HCT116 (cell line): ENCODE measurements around the gene CHFR. TPM values are rescaled to one million over a fixed set of nuclear protein-coding genes. Genes with fewer than 3 reads are reported as not detected.

Experiments used
- ATAC-seq: fragments of 200-7000 bp; cut with Tn5 transposase; 2 replicates; pipeline ENCODE4 v1.9.1; 2020; ENCODE audit warnings: mild to moderate bottlenecking, moderate library complexity
- BruUV-seq: library from RNA; stranded (reverse); fragments of 400-500 nt; replicated peaks from 2 replicates; lab custom pipeline; 2021; lab: Mats Ljungman, UMichigan
- CTCF ChIA-PET: fragments of 300-600 bp; sonication (Branson Sonifier 250); formaldehyde crosslinking; loops from one replicate; lab custom pipeline; 2021; ENCODE audit warnings: antibody characterized with exemption; lab: Charles Lee
- POLR2A ChIA-PET: fragments of 300-600, 350-600 bp; sonication (Branson Sonifier 250); formaldehyde crosslinking; loops from one replicate; lab custom pipeline; 2021; ENCODE audit warnings: antibody characterized with exemption; lab: Charles Lee
- RAD21 ChIA-PET, 2 experiments: fragments of 300-600 bp; sonication (Branson Sonifier 250); formaldehyde crosslinking; loops; one replicate each; lab custom pipeline; 2023; ENCODE audit warnings: low total read pairs in 2 of 2; ENCODE audit not compliant: uncharacterized antibody in 2 of 2, unreplicated experiment in 2 of 2, low non-redundant PET in 1 of 2; lab: Charles Lee
- DNase-seq: peaks from one replicate; pipeline ENCODE4 v3.0.0-alpha.2; 2010; ENCODE audit warnings: low read depth, low spot score
- H2AFZ ChIP-seq: fragments of 200-600 bp; shearing (Covaris generic), sonication (generic); 2 replicates; pipeline ENCODE4 v1.6.1; 2017; ENCODE audit warnings: low read depth, mixed run types, mixed read lengths, antibody characterized with exemption, low read length; ENCODE audit not compliant: poor library complexity, severe bottlenecking
- H3K27ac ChIP-seq: 2 replicates; pipeline ENCODE4 v1.5.1; 2012; ENCODE audit warnings: low read depth, low read length
- H3K27me3 ChIP-seq: fragments of 200-600 bp; sonication (generic); 2 replicates; pipeline ENCODE4 v1.6.1; 2016; ENCODE audit warnings: mixed run types, low read length, mixed read lengths; ENCODE audit not compliant: insufficient read depth
- H3K36me3 ChIP-seq, 2 experiments: fragments of 200-500 bp in 1 of 2; fragments of 200-600 bp in 1 of 2; sonication (Bioruptor generic) in 1 of 2; sonication (generic) in 1 of 2; 2 replicates each; pipeline versions ENCODE4 v1.5.1 to v1.6.1; 2014 to 2016; ENCODE audit warnings: low read length in 2 of 2, inconsistent platforms in 1 of 2, mixed read lengths in 1 of 2, mixed run types in 1 of 2; ENCODE audit not compliant: insufficient read depth in 2 of 2, control insufficient read depth in 1 of 2
- H3K4me1 ChIP-seq, 2 experiments: fragments of 200-600 bp in 1 of 2; sonication (generic) in 1 of 2; 2 replicates each; pipeline versions ENCODE4 v1.5.1 to v1.6.1; 2012 to 2017; ENCODE audit warnings: low read length in 2 of 2, inconsistent platforms in 1 of 2, mild to moderate bottlenecking in 1 of 2, mixed read lengths in 1 of 2, mixed run types in 1 of 2, moderate library complexity in 1 of 2; ENCODE audit not compliant: insufficient read depth in 2 of 2, control insufficient read depth in 1 of 2
- H3K4me2 ChIP-seq: fragments of 200-600 bp; sonication (generic); 2 replicates; pipeline ENCODE4 v1.6.1; 2017; ENCODE audit warnings: mixed run types, low read length, mixed read lengths
- H3K4me3 ChIP-seq, 2 experiments: fragments of 200-600 bp in 1 of 2; sonication (generic) in 1 of 2; replicated peaks in 1 of 2; 2 replicates each; pipeline ENCODE4 v1.5.1; 2011 to 2016; ENCODE audit warnings: low read length in 2 of 2, control low read depth in 1 of 2, low read depth in 1 of 2, mild to moderate bottlenecking in 1 of 2, mixed read lengths in 1 of 2, mixed run types in 1 of 2
- H3K79me2 ChIP-seq: fragments of 200-600 bp; sonication (generic); 2 replicates; pipeline ENCODE4 v1.6.1; 2017; ENCODE audit warnings: mild to moderate bottlenecking, mixed run types, low read length, moderate library complexity, mixed read lengths; ENCODE audit not compliant: insufficient read depth
- H3K9ac ChIP-seq: fragments of 200-600 bp; sonication (generic); 2 replicates; pipeline ENCODE4 v1.6.1; 2016; ENCODE audit warnings: low read length, mixed read lengths
- H3K9me2 ChIP-seq: fragments of 200-600 bp; sonication (generic), shearing (Covaris generic); 2 replicates; pipeline ENCODE4 v1.6.1; 2017; ENCODE audit warnings: mixed run types, mild to moderate bottlenecking, moderate library complexity; ENCODE audit not compliant: insufficient read depth
- H3K9me3 ChIP-seq, 2 experiments: fragments of 200-500 bp in 1 of 2; fragments of 200-600 bp in 1 of 2; sonication (Bioruptor generic) in 1 of 2; sonication (generic) in 1 of 2; 2 replicates each; pipeline ENCODE4 v1.6.1; 2014 to 2017; ENCODE audit warnings: low read length in 2 of 2, mixed read lengths in 2 of 2, inconsistent platforms in 1 of 2, low read depth in 1 of 2, mild to moderate bottlenecking in 1 of 2, mixed run types in 1 of 2, moderate library complexity in 1 of 2; ENCODE audit not compliant: control insufficient read depth in 1 of 2, insufficient read depth in 1 of 2
- H4K20me1 ChIP-seq: fragments of 200-600 bp; sonication (generic), shearing (Covaris generic); 2 replicates; pipeline ENCODE4 v1.6.1; 2017; ENCODE audit warnings: mixed run types, mild to moderate bottlenecking, moderate library complexity; ENCODE audit not compliant: insufficient read depth
- CBX3 ChIP-seq: IDR thresholded peaks from 2 replicates; pipeline ENCODE4 v1.6.1; 2012; ENCODE audit warnings: low read depth
- ELF1 ChIP-seq: IDR thresholded peaks from 2 replicates; pipeline ENCODE4 v1.6.1; 2012; ENCODE audit warnings: low read depth, borderline replicate concordance
- JUND ChIP-seq: IDR thresholded peaks from 2 replicates; pipeline ENCODE4 v1.6.1; 2012
- SP1 ChIP-seq: IDR thresholded peaks from 2 replicates; pipeline ENCODE4 v1.6.1; 2012; ENCODE audit warnings: low read depth
- SRF ChIP-seq: IDR thresholded peaks from 2 replicates; pipeline ENCODE4 v1.6.1; 2012; ENCODE audit warnings: low read depth
- TCF7L2 ChIP-seq: IDR thresholded peaks from 2 replicates; pipeline ENCODE4 v1.7.0; 2011; ENCODE audit warnings: borderline replicate concordance, inconsistent platforms; ENCODE audit not compliant: insufficient read depth, insufficient read length; ENCODE audit errors: extremely low read depth
- ZFX ChIP-seq: fragments of 450-650 bp; IDR thresholded peaks from 2 replicates; pipeline ENCODE4 v1.6.1; 2017
- ZNF274 ChIP-seq: fragments of 200-500 bp; sonication (Bioruptor generic); IDR thresholded peaks from 2 replicates; pipeline ENCODE4 v1.6.1; 2014; ENCODE audit warnings: mild to moderate bottlenecking, low read depth, low read length, inconsistent platforms
- intact Hi-C: fragments of 100-400 bp; cut with micrococcal nuclease; formaldehyde crosslinking; loops from 2 replicates; pipeline ENCODE4 v1.10.0; 2022
- total RNA-seq: library from RNA; stranded (reverse); gene quantifications from one replicate; pipeline ENCODE4 v1.2.1, GENCODE V29; 2021; ENCODE audit not compliant: unreplicated experiment
- TF ChIP-seq, protein P1 (sequence below): IDR thresholded peaks from 2 replicates; pipeline ENCODE4 v1.6.1; 2011; ENCODE audit warnings: mild to moderate bottlenecking, low read length, moderate library complexity; ENCODE audit not compliant: insufficient replicate concordance; ENCODE audit errors: extremely low read depth
- TF ChIP-seq, protein P2 (sequence below): IDR thresholded peaks from 2 replicates; pipeline ENCODE4 v1.6.1; 2012

CHFR gene
- total RNA-seq, 1 experiment from 2014 or later: 0.39 TPM

DNA sequence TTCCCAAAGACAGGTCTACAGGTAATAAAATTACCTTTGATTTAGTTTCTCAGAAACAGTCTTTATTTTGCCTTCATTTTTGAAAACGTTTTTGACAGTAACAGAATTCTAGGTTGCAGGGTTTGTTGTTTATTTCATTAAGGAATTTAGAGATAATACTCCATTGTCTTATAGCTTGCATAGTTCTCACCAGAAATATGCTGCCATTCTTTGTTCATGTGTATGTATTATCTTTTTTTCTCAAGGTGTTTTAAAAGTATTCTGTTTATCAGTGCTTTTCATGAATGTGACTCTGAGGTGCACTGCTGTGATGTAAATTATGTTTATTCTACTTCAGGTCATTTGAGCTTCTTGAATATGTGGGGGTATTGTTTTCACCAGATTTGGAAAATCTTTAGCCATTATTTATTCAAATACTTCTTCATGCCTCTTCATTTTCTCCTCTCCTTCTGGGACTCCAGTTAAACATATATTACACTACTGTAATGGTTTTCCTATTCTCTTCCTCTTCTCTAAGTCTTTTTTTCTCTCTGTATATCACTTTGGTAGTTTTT is 36.0 kb upstream of the CHFR start:
- ChIA-PET POLR2A (no interaction called here), CTCF (no interaction called here), RAD21 (no interaction called here)
- BruUV-seq: no TSS peak
- Histone ChIP-seq H3K4me2 (no peak overlapping the region), H3K9ac (no peak overlapping the region), H4K20me1 (no peaks in the 10 kb centered on the region), H3K4me1 (no peaks in the 10 kb centered on the region), H3K27ac (no peak overlapping the region), H3K79me2 (no peaks in the 10 kb centered on the region), H2AFZ (no peak overlapping the region), H3K4me3 (no peak overlapping the region), H3K36me3 (no peaks in the 10 kb centered on the region; a peak in 1 of 4 replicates), H3K9me2 (no peaks in the 10 kb centered on the region), H3K27me3 (no peaks in the 10 kb centered on the region), H3K9me3 (peaks cover 36 to 45% of the 10 kb centered on the region in 2 experiments; a peak in 3 of 4 replicates)
- ATAC-seq (no peak), DNase-seq (no peak)
- intact Hi-C loops: loop anchor here (5.0 kb wide), 1 partner anchor 236 kb away; the partner anchor contains the start of genes POLE and PXMP2
- no peak for TF ChIP-seq SRF
- no peak for TF ChIP-seq ZFX
- TF ChIP-seq CBX3: no peak
- no peak for TF ChIP-seq ELF1
- no peak for TF ChIP-seq TCF7L2
- no peak for TF ChIP-seq SP1
- TF ChIP-seq, protein P1, sequence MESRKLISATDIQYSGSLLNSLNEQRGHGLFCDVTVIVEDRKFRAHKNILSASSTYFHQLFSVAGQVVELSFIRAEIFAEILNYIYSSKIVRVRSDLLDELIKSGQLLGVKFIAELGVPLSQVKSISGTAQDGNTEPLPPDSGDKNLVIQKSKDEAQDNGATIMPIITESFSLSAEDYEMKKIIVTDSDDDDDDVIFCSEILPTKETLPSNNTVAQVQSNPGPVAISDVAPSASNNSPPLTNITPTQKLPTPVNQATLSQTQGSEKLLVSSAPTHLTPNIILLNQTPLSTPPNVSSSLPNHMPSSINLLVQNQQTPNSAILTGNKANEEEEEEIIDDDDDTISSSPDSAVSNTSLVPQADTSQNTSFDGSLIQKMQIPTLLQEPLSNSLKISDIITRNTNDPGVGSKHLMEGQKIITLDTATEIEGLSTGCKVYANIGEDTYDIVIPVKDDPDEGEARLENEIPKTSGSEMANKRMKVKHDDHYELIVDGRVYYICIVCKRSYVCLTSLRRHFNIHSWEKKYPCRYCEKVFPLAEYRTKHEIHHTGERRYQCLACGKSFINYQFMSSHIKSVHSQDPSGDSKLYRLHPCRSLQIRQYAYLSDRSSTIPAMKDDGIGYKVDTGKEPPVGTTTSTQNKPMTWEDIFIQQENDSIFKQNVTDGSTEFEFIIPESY: no peak
- TF ChIP-seq, protein P2, sequence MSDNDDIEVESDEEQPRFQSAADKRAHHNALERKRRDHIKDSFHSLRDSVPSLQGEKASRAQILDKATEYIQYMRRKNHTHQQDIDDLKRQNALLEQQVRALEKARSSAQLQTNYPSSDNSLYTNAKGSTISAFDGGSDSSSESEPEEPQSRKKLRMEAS: no peak
- no peak for TF ChIP-seq ZNF274
- TF ChIP-seq JUND: no peak
